Ascending aorta (tissue), 2 donors: ENCODE results near the gene PHAX. TPM values are rescaled to one million over a fixed set of nuclear protein-coding genes. Genes with fewer than 3 reads are reported as not detected.
"Not testable (repeated sequence)": the region's sequence is repeated elsewhere in the genome, so short reads cannot be mapped to it uniquely, and the experiment has no call there.

ENCODE experiments used
- DNase-seq, 2 donors: peaks; one replicate each; pipeline ENCODE4 v3.0.0-alpha.2; 2019; ENCODE audit warnings: low spot score in 2 of 2
- H3K27ac ChIP-seq, 2 donors: fragments of 200-600 bp; sonication (generic); one replicate each; pipeline ENCODE4 v1.5.1; 2016 to 2017; ENCODE audit warnings: mild to moderate bottlenecking in 1 of 2
- H3K27me3 ChIP-seq: fragments of 200-600 bp; sonication (generic); one replicate; pipeline ENCODE4 v1.5.1; 2017
- H3K36me3 ChIP-seq, 2 donors: fragments of 200-600 bp; sonication (generic); one replicate each; pipeline ENCODE4 v1.5.1; 2016
- H3K4me1 ChIP-seq, 2 donors: fragments of 200-600 bp; sonication (generic); one replicate each; pipeline ENCODE4 v1.5.1; 2016 to 2017; ENCODE audit warnings: mild to moderate bottlenecking in 1 of 2
- H3K4me3 ChIP-seq, 2 donors: fragments of 200-600 bp; sonication (generic); one replicate each; pipeline ENCODE4 v1.5.1; 2016 to 2017; ENCODE audit warnings: mild to moderate bottlenecking in 1 of 2
- H3K9me3 ChIP-seq, 2 donors: fragments of 200-600 bp; sonication (generic); one replicate each; pipeline ENCODE4 v1.5.1; 2016
- intact Hi-C: fragments of 100-400 bp; cut with DNase I; formaldehyde crosslinking; loops from one replicate; pipeline ENCODE4 v1.15.1; 2023
- total RNA-seq: library from RNA; depleted of rRNA; stranded (reverse); fragments of >200 nt; gene quantifications from one replicate; pipeline ENCODE4 v1.1.0, GENCODE V29; 2016
- TF ChIP-seq, protein P1 (sequence below), 3 experiments: fragments of 200-600 bp in 2 of 3; fragments of 450-650 bp in 1 of 3; sonication (generic) in 2 of 3; IDR thresholded peaks; one replicate each; pipeline ENCODE4 v1.5.1; 2016 to 2019; ENCODE audit warnings: antibody characterized with exemption in 3 of 3, mild to moderate bottlenecking in 1 of 3, moderate library complexity in 1 of 3

Gene PHAX
- total RNA-seq, 1 donor from 2014 or later, result 19.3 TPM

DNA sequence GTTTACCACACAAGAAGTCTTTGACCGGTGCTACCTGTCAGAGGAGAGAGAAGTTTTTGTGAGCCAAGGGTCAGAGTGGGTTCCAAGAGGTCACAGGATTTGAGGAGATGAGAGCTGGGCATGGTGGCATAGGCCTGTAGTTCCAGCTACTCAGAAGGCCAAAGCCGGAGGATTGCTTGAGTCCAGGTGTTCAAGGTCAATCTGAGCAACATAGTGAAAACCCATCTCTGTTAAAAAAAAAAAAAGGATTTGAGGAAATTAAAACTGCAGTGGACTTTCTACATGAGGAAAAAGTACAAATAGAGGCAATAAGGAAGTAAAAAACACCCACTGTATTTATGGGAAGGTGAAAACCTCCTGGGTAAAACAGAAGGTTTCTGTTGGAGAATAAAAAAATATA lies 63.8 kb downstream of the PHAX start:
- intact Hi-C loops, result no loop called here
- Histone ChIP-seq H3K27ac (no peak overlapping the region), H3K9me3 (peaks cover 0 to under 1% of the 10 kb centered on the region in 2 donors), H3K4me3 (no peak overlapping the region), H3K4me1 (no peaks in the 10 kb centered on the region), H3K27me3 (no peaks in the 10 kb centered on the region), H3K36me3 (no peaks in the 10 kb centered on the region)
- TF ChIP-seq, protein P1, sequence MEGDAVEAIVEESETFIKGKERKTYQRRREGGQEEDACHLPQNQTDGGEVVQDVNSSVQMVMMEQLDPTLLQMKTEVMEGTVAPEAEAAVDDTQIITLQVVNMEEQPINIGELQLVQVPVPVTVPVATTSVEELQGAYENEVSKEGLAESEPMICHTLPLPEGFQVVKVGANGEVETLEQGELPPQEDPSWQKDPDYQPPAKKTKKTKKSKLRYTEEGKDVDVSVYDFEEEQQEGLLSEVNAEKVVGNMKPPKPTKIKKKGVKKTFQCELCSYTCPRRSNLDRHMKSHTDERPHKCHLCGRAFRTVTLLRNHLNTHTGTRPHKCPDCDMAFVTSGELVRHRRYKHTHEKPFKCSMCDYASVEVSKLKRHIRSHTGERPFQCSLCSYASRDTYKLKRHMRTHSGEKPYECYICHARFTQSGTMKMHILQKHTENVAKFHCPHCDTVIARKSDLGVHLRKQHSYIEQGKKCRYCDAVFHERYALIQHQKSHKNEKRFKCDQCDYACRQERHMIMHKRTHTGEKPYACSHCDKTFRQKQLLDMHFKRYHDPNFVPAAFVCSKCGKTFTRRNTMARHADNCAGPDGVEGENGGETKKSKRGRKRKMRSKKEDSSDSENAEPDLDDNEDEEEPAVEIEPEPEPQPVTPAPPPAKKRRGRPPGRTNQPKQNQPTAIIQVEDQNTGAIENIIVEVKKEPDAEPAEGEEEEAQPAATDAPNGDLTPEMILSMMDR (IDR thresholded peaks at IDR 0.05), result no peak
- no peak for DNase-seq

DNA sequence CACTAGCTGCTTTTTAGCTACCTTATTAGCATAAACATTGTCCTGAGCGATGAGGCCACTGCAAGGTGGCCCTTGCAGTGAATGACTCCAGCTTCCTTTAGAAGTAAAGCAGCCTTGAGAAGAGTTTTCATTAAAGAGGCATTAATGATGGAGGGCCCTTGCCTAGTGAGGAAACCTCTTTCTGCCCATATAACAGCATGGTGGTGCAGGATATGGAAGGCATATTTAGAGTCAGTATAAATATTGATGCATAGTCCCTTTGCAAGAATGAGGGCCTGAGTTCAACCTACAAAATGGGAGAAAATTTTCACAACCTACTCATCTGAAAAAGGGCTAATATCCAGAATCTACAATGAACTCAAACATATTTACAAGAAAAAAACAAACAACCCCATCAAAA lies 69.4 kb downstream of the PHAX start:
- not testable (repeated sequence) for H3K9me3 ChIP-seq, H3K36me3 ChIP-seq, H3K27ac ChIP-seq, DNase-seq, H3K4me3 ChIP-seq, H3K27me3 ChIP-seq, H3K4me1 ChIP-seq
- intact Hi-C loops, result loop anchor here (10.0 kb wide), 1 partner anchor 365 kb away; the partner anchor contains the start of gene MARCHF3

DNA sequence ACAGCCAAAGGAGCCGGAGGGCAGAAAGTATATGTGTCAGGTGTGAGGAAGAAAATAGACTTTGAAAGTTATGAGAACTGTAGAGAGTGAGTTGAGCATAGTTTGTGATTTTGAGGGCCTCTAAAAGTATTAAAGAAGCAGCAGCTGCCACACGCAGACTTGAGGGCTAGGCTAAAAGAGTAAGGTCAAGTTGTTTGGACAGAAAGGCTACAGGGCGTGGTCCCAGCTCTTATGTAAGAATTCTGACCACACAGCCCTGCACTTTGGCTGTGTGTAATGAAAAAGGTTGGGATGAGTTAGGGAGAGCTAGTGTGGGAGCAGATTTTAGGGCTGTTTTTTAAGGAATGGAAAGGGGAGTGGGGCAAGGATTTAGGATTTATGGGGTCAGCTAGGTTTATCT lies 70.9 kb downstream of the PHAX start:
- H3K27ac ChIP-seq, H3K9me3 ChIP-seq, DNase-seq, H3K27me3 ChIP-seq, H3K4me3 ChIP-seq, H3K4me1 ChIP-seq, H3K36me3 ChIP-seq: not testable (repeated sequence)
- intact Hi-C loops, result loop anchor here (10.0 kb wide), 1 partner anchor 363 kb away; the partner anchor contains the start of gene MARCHF3

DNA sequence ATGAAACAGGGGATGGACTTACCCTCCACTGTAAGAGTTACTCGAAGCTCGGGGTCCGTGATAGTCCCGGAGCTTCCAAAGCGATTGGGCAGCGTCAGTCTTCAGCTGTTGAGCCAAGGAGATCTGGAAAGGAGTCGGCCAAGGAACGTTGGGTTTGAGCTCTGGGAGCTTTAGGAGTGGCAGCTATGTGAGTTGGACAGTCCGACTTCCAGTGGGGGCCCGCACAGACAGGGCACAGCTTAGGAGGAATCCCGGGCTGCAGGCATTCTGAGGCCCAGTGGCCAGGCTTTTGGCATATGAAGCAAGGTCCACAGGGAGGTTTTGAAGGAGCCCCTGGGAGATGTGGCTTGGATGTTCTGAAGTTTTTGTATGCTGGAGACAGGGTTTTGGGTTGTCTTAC lies 72.7 kb downstream of the PHAX start:
- no peak for DNase-seq
- no peaks in the 10 kb centered on the region for H3K36me3 ChIP-seq
- no peak overlapping the region for H3K4me3 ChIP-seq
- intact Hi-C loops, result loop anchor here (10.0 kb wide), 1 partner anchor 361 kb away; the partner anchor contains the start of gene MARCHF3
- H3K27ac ChIP-seq, result no peak overlapping the region
- TF ChIP-seq, protein P1 (IDR thresholded peaks at IDR 0.05), result no peak
- peaks cover 0 to 6% of the 10 kb centered on the region in 2 donors for H3K9me3 ChIP-seq
- no peaks in the 10 kb centered on the region for H3K27me3 ChIP-seq
- H3K4me1 ChIP-seq, result no peaks in the 10 kb centered on the region

DNA sequence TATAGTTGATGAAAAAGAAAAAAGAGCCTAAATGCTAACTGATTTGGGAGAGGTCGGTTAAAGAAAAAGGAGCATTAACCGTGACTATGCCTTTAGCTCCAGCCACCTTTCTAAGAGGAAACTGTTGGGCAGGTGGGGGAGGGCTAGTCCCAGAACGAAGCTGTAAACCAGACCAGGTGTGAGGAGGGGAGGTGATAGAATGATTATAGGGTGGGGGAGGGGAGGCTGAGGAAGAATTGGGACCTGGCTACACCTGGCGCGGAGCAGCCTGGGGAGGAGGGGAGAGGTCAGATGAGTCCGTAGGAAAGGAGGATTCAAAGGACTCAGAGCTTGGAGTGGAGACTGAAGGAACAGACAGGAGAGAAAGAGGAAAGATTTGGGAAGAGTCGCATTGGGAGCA lies 73.4 kb downstream of the PHAX start:
- Histone ChIP-seq H3K36me3 (no peaks in the 10 kb centered on the region), H3K27me3 (no peaks in the 10 kb centered on the region), H3K9me3 (peaks cover 0 to 6% of the 10 kb centered on the region in 2 donors), H3K4me1 (no peaks in the 10 kb centered on the region), H3K27ac (no peak overlapping the region), H3K4me3 (no peak overlapping the region)
- DNase-seq, result no peak
- intact Hi-C loops, result loop anchor here (10.0 kb wide), 1 partner anchor 361 kb away; the partner anchor contains the start of gene MARCHF3
- TF ChIP-seq, protein P1 (IDR thresholded peaks at IDR 0.05), result no peak

DNA sequence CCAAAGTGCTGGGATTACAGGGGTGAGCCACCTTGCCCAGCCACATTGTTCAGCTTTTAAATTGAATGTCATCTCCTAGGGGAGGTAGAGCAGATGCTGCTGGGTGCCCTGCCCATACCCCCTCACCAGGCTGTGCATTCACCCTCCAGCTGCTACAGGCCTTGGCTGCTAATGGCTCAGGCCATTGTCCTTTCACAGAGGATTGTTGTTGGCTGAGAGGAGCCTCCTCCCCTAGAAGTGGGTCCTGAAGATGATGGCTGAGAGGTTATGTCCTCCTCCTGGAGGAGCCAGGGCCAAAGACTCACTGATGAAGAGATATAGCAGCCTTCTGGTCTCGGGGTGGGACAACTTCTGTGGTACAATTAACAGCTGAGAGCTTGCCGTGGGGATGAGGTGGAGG lies 74.6 kb downstream of the PHAX start:
- intact Hi-C loops, result loop anchor here (5.0 to 10.0 kb wide), 3 partner anchors 127 to 637 kb away; partner anchors contain the start of gene MARCHF3
- Histone ChIP-seq H3K27ac (no peak overlapping the region), H3K4me1 (no peaks in the 10 kb centered on the region), H3K4me3 (no peak overlapping the region), H3K9me3 (no peaks in the 10 kb centered on the region), H3K36me3 (no peaks in the 10 kb centered on the region), H3K27me3 (no peaks in the 10 kb centered on the region)
- TF ChIP-seq, protein P1 (IDR thresholded peaks at IDR 0.05), result no peak
- DNase-seq, result no peak

DNA sequence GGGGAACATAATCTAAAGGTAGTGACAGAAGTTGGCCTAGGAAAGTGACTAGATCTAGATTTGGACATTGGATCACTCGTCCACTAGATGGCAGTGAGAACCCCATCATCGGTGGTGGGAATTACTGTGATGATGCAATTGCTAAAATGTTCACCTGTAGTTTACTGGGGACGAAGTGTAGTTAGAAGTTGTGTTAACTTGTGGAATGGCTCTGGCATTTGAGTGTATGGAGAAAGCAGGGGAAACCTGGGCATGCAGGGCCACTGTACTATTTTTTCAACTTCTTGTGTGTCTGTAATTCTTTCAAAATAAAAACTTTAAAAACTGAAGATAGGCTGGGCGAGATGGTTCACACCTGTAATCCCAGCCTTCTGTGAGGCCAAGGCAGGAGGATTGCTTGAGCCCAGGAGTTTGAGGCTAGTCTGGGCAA lies 75.5 kb downstream of the PHAX start:
- DNase-seq, result peak in 1 of 2 donors; percentile 67
- intact Hi-C loops, result loop anchor here (1.0 to 10.0 kb wide), 4 partner anchors 104 to 636 kb away; partner anchors contain the start of gene MARCHF3
- no peaks in the 10 kb centered on the region for H3K9me3 ChIP-seq
- no peak overlapping the region for H3K4me3 ChIP-seq
- H3K36me3 ChIP-seq, result no peaks in the 10 kb centered on the region
- TF ChIP-seq, protein P1 (IDR thresholded peaks at IDR 0.05), result peak; percentile 61 to 78 (median 63)
- H3K4me1 ChIP-seq, result no peaks in the 10 kb centered on the region
- H3K27me3 ChIP-seq, result no peaks in the 10 kb centered on the region
- H3K27ac ChIP-seq, result no peak overlapping the region
